ENCODE results near the gene HAAO. TPM values are rescaled to one million over a fixed set of nuclear protein-coding genes. Genes with fewer than 3 reads are reported as not detected.
A peak's percentile ranks its signal among the peaks of the same experiment; 100 is the strongest.

Gene HAAO
- total RNA-seq, 2 experiments from 2014 or later, result not detected

DNA sequence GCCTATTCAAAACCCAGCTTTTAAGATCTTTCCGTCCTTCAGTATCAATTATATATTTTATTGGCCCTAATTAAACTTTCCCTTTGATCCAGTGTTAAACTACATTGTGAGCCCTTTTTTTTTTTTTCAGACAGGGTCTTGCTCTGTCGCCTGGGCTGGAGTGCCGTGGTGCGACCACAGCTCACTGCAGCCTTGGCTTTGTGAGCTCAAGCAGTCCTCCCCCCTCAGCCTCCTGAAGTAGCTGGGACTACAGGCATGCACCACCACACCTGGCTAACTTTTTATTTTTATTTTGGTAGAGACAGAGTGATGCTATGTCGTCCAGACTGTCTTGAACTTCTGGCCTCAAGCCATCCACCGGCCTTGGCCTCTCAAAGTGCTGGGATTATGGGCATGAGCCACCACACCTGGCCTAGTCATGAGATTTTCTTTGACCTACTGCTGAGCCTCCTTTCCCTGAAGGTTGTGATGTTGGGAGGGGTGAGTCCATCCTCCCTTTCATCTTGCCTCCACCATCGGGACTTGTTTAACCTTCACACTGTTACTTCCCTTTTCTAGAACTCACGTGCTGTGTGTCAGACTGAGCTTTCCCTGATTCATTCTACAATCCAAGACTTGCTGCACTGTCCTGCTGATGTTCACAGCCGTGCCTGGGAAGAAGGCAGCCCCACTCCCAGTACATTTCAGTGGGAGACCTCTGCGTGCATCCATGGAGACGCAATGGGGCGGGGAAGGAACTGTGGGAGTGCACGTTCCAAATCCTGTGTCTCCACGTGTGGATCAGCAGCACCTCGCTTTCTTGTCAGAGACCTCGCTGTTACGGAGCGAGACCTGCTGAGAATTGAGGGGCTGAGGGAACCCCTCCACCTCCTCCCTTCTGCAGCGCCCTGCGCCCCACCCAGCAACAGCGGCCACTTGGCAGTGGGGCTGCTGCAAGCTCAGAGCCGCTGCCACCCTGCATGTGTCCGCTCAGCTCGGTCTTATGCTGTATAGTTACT lies 39.3 kb downstream of the HAAO start:
- ChIA-PET POLR2A (no interaction called here), CTCF (no interaction called here)
- Histone ChIP-seq H3K4me1 (ENCODE audit: insufficient read depth, low read length) (peaks cover 4% of the 10 kb centered on the region), H3K4me3 (ENCODE audit: low read length) (no peak overlapping the region), H3K27me3 (ENCODE audit: control insufficient read depth in 1 of 2, insufficient read depth in 2 of 2, low read length in 2 of 2) (no peaks in the 10 kb centered on the region), H3K9me3 (ENCODE audit: control insufficient read depth in 1 of 2, insufficient read depth in 1 of 2, low read length in 2 of 2) (no peaks in the 10 kb centered on the region), H3K36me3 (ENCODE audit: insufficient read depth, low read length) (peaks cover 9% of the 10 kb centered on the region), H3K27ac (ENCODE audit: low read depth in 1 of 2, low read length in 2 of 2) (no peak overlapping the region)
- H3K27ac Mint-ChIP-seq, result no peak overlapping the region
- H3K4me1 Mint-ChIP-seq (ENCODE audit: low read depth), result peaks cover 5% of the 10 kb centered on the region
- TF ChIP-seq, protein P1, sequence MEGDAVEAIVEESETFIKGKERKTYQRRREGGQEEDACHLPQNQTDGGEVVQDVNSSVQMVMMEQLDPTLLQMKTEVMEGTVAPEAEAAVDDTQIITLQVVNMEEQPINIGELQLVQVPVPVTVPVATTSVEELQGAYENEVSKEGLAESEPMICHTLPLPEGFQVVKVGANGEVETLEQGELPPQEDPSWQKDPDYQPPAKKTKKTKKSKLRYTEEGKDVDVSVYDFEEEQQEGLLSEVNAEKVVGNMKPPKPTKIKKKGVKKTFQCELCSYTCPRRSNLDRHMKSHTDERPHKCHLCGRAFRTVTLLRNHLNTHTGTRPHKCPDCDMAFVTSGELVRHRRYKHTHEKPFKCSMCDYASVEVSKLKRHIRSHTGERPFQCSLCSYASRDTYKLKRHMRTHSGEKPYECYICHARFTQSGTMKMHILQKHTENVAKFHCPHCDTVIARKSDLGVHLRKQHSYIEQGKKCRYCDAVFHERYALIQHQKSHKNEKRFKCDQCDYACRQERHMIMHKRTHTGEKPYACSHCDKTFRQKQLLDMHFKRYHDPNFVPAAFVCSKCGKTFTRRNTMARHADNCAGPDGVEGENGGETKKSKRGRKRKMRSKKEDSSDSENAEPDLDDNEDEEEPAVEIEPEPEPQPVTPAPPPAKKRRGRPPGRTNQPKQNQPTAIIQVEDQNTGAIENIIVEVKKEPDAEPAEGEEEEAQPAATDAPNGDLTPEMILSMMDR (IDR thresholded peaks at IDR 0.05), result no peak
- H3K9me3 Mint-ChIP-seq, result no peaks in the 10 kb centered on the region
- DNase-seq (peak in 2 of 14 experiments; percentile 39 to 48), ATAC-seq (ENCODE audit: poor library complexity) (no peak)
- H3K27me3 Mint-ChIP-seq, result no peaks in the 10 kb centered on the region
- intact Hi-C loops (cut with DNase I, micrococcal nuclease), result no loop called here
- H3K4me3 Mint-ChIP-seq, result no peak overlapping the region
- H3K36me3 Mint-ChIP-seq (ENCODE audit: low read depth), result peaks cover 64% of the 10 kb centered on the region

- H3K4me1 ChIP-seq (ENCODE audit: insufficient read depth, low read length), result peaks cover 4% of the 10 kb centered on the region
- Mint-ChIP-seq H3K27ac (no peak overlapping the region), H3K4me1 (ENCODE audit: low read depth) (peaks cover 5% of the 10 kb centered on the region), H3K36me3 (ENCODE audit: low read depth) (peaks cover 63% of the 10 kb centered on the region), H3K9me3 (no peaks in the 10 kb centered on the region), H3K4me3 (no peak overlapping the region), H3K27me3 (no peaks in the 10 kb centered on the region)
- TF ChIP-seq, protein P1 (IDR thresholded peaks at IDR 0.05), result no peak
- ChIA-PET POLR2A (no interaction called here), CTCF (no interaction called here)
- H3K27ac ChIP-seq (ENCODE audit: low read depth in 1 of 2, low read length in 2 of 2), result no peak overlapping the region
- intact Hi-C loops (cut with DNase I, micrococcal nuclease), result no loop called here
- DNase-seq, result peak in 3 of 14 experiments; percentile 39 to 64 (median 57)
- ATAC-seq (ENCODE audit: poor library complexity), result no peak
- H3K4me3 ChIP-seq (ENCODE audit: low read length), result no peak overlapping the region
- H3K27me3 ChIP-seq (ENCODE audit: control insufficient read depth in 1 of 2, insufficient read depth in 2 of 2, low read length in 2 of 2), result no peaks in the 10 kb centered on the region
- peaks cover 9% of the 10 kb centered on the region for H3K36me3 ChIP-seq (ENCODE audit: insufficient read depth, low read length)
- no peaks in the 10 kb centered on the region for H3K9me3 ChIP-seq (ENCODE audit: control insufficient read depth in 1 of 2, insufficient read depth in 1 of 2, low read length in 2 of 2)
These were observed 40.1 kb downstream of the HAAO start for GRCh38 chr2:42752314-42752713.

GRCh38 chr2:42748840-42749239 lies 43.5 kb downstream of the HAAO start:
- TF ChIP-seq, protein P1 (IDR thresholded peaks at IDR 0.05), result no peak
- peaks cover under 1% of the 10 kb centered on the region for H3K36me3 ChIP-seq (ENCODE audit: insufficient read depth, low read length)
- H3K36me3 Mint-ChIP-seq (ENCODE audit: low read depth), result peaks cover 70% of the 10 kb centered on the region
- POLR2A ChIA-PET, result no interaction called here
- peaks cover 5% of the 10 kb centered on the region for H3K4me1 Mint-ChIP-seq (ENCODE audit: low read depth)
- H3K9me3 ChIP-seq (ENCODE audit: control insufficient read depth in 1 of 2, insufficient read depth in 1 of 2, low read length in 2 of 2), result no peaks in the 10 kb centered on the region
- H3K4me3 ChIP-seq (ENCODE audit: low read length), result no peak overlapping the region
- H3K4me1 ChIP-seq (ENCODE audit: insufficient read depth, low read length), result peaks cover 4% of the 10 kb centered on the region
- H3K4me3 Mint-ChIP-seq, result no peak overlapping the region
- intact Hi-C loops (cut with DNase I, micrococcal nuclease), result loop anchor here in 1 of 2 experiments (5.0 kb wide), 1 partner anchor 38 kb away; no protein-coding TSS in a partner anchor
- no peak overlapping the region for H3K27ac Mint-ChIP-seq
- H3K27me3 ChIP-seq (ENCODE audit: control insufficient read depth in 1 of 2, insufficient read depth in 2 of 2, low read length in 2 of 2), result no peaks in the 10 kb centered on the region
- no peak overlapping the region for H3K27ac ChIP-seq (ENCODE audit: low read depth in 1 of 2, low read length in 2 of 2)
- H3K27me3 Mint-ChIP-seq, result no peaks in the 10 kb centered on the region
- no peaks in the 10 kb centered on the region for H3K9me3 Mint-ChIP-seq
- CTCF ChIA-PET, result no interaction called here
- ATAC-seq (ENCODE audit: poor library complexity) (no peak), DNase-seq (no peak)

Data from CD4-positive, alpha-beta T cell (primary cell).